Measurements from ENCODE around the gene MCRIP1. TPM values are rescaled to one million over a fixed set of nuclear protein-coding genes. Genes with fewer than 3 reads are reported as not detected.

MCRIP1 gene
- polyA plus RNA-seq, 1 donor, result 65.0 TPM

GRCh38 chr17:81806461-81807209 lies 26.5 kb downstream of the MCRIP1 start:
- DNase-seq, result no peak

GRCh38 chr17:81805707-81806460 lies 27.2 kb downstream of the MCRIP1 start:
- no peak for DNase-seq

GRCh38 chr17:81804559-81805399 lies 28.3 kb downstream of the MCRIP1 start:
- no peak for DNase-seq

GRCh38 chr17:81803728-81804558 lies 29.1 kb downstream of the MCRIP1 start, which contains the start of gene GCGR:
Gene GCGR (plus strand): TSS chr17:81804150. CDS start chr17:81809019, 4,869 bp downstream.
- DNase-seq, result no peak

- DNase-seq, result no peak
Observed at GRCh38 chr17:81802856-81803643, 30.0 kb downstream of the MCRIP1 start.

GRCh38 chr17:81802048-81802758 lies 30.9 kb downstream of the MCRIP1 start:
- DNase-seq, result no peak

- DNase-seq, result no peak
Observed at GRCh38 chr17:81801327-81801726, 31.8 kb downstream of the MCRIP1 start.

- DNase-seq, result no peak
Observed at GRCh38 chr17:81794509-81794908, 38.6 kb downstream of the MCRIP1 start.

- no peak for DNase-seq
Observed at GRCh38 chr17:81794074-81794476, 39.0 kb downstream of the MCRIP1 start.

GRCh38 chr17:81792675-81793615 lies 40.1 kb downstream of the MCRIP1 start:
- no peak for DNase-seq

Other genes with a start within 250 kb of the MCRIP1 start
- 71.8 TPM for gene NPLOC4, start 196.2 kb downstream of the MCRIP1 start, polyA plus RNA-seq (ENCODE audit: insufficient read length)
- 4.0 TPM for gene TSPAN10, start 196.1 kb downstream of the MCRIP1 start, polyA plus RNA-seq (ENCODE audit: insufficient read length)
- 11.0 TPM for gene PDE6G, start 176.7 kb downstream of the MCRIP1 start, polyA plus RNA-seq (ENCODE audit: insufficient read length)
- 12.7 TPM for gene OXLD1, start 166.7 kb downstream of the MCRIP1 start, polyA plus RNA-seq (ENCODE audit: insufficient read length)
- gene CCDC137, start 166.6 kb downstream of the MCRIP1 start, polyA plus RNA-seq (ENCODE audit: insufficient read length), result 15.2 TPM
- 50.2 TPM for gene ARL16, start 149.5 kb downstream of the MCRIP1 start, polyA plus RNA-seq (ENCODE audit: insufficient read length)
- 96.5 TPM for gene HGS, start 149.3 kb downstream of the MCRIP1 start, polyA plus RNA-seq (ENCODE audit: insufficient read length)
- gene MRPL12, start 129.9 kb downstream of the MCRIP1 start, polyA plus RNA-seq (ENCODE audit: insufficient read length), result 34.1 TPM
- 13.0 TPM for gene SLC25A10, start 121.0 kb downstream of the MCRIP1 start, polyA plus RNA-seq (ENCODE audit: insufficient read length)
- 9.2 TPM for gene GCGR, start 29.1 kb downstream of the MCRIP1 start, polyA plus RNA-seq (ENCODE audit: insufficient read length)
- 0.22 TPM for gene PPP1R27, start 1.8 kb upstream of the MCRIP1 start, polyA plus RNA-seq (ENCODE audit: insufficient read length)
- gene P4HB, start 27.2 kb upstream of the MCRIP1 start, polyA plus RNA-seq (ENCODE audit: insufficient read length), result 425 TPM
- 149 TPM for gene ARHGDIA, start 38.0 kb upstream of the MCRIP1 start, polyA plus RNA-seq (ENCODE audit: insufficient read length)
- gene ALYREF, start 58.3 kb upstream of the MCRIP1 start, polyA plus RNA-seq (ENCODE audit: insufficient read length), result 70.2 TPM
- 62.1 TPM for gene ANAPC11, start 58.4 kb upstream of the MCRIP1 start, polyA plus RNA-seq (ENCODE audit: insufficient read length)
- gene NPB, start 68.9 kb upstream of the MCRIP1 start, polyA plus RNA-seq (ENCODE audit: insufficient read length), result 0.90 TPM
- 41.5 TPM for gene PCYT2, start 78.1 kb upstream of the MCRIP1 start, polyA plus RNA-seq (ENCODE audit: insufficient read length)
- 15.0 TPM for gene SIRT7, start 84.9 kb upstream of the MCRIP1 start, polyA plus RNA-seq (ENCODE audit: insufficient read length)
- 12.1 TPM for gene MAFG, start 94.4 kb upstream of the MCRIP1 start, polyA plus RNA-seq (ENCODE audit: insufficient read length)
- gene PYCR1, start 104.0 kb upstream of the MCRIP1 start, polyA plus RNA-seq (ENCODE audit: insufficient read length), result 19.9 TPM
- gene MYADML2, start 113.9 kb upstream of the MCRIP1 start, polyA plus RNA-seq (ENCODE audit: insufficient read length), result 0.18 TPM
- 2.2 TPM for gene NOTUM, start 127.9 kb upstream of the MCRIP1 start, polyA plus RNA-seq (ENCODE audit: insufficient read length)
- gene ASPSCR1, start 144.3 kb upstream of the MCRIP1 start, polyA plus RNA-seq (ENCODE audit: insufficient read length), result 25.3 TPM
- gene CENPX, start 189.6 kb upstream of the MCRIP1 start, polyA plus RNA-seq (ENCODE audit: insufficient read length), result 34.4 TPM
- gene LRRC45, start 190.0 kb upstream of the MCRIP1 start, polyA plus RNA-seq (ENCODE audit: insufficient read length), result 10.4 TPM
- 10.1 TPM for gene RAC3, start 198.4 kb upstream of the MCRIP1 start, polyA plus RNA-seq (ENCODE audit: insufficient read length)
- 69.8 TPM for gene DCXR, start 204.4 kb upstream of the MCRIP1 start, polyA plus RNA-seq (ENCODE audit: insufficient read length)
- gene RFNG, start 218.5 kb upstream of the MCRIP1 start, polyA plus RNA-seq (ENCODE audit: insufficient read length), result 37.3 TPM
- 102 TPM for gene GPS1, start 218.6 kb upstream of the MCRIP1 start, polyA plus RNA-seq (ENCODE audit: insufficient read length)
- gene DUS1L, start 232.5 kb upstream of the MCRIP1 start, polyA plus RNA-seq (ENCODE audit: insufficient read length), result 74.1 TPM